ENCODE results near the gene MMRN1.

- TF ChIP-seq EZH2phosphoT487 (IDR thresholded peaks at IDR 0.05; ENCODE audit: unreplicated experiment): no peak
- no peak for TF ChIP-seq CTCF (conservative IDR thresholded peaks at IDR 0.05; ENCODE audit: low read depth in 2 of 2)
- TF ChIP-seq POLR2AphosphoS5 (IDR thresholded peaks at IDR 0.05; ENCODE audit: low read depth): no peak
- TF ChIP-seq EZH2 (IDR thresholded peaks at IDR 0.05; ENCODE audit: low read depth, unreplicated experiment): no peak
These were observed 23.4 kb upstream of the MMRN1 start for GRCh38 chr4:89871211-89871610.

Data from GM23338 (cell line).